ENCODE measurements around the gene FEM1B. TPM values are rescaled to one million over a fixed set of nuclear protein-coding genes. Genes with fewer than 3 reads are reported as not detected.

Gene FEM1B
- total and polyA plus RNA-seq, 3 donors from 2014 or later, result 65.8 to 122 (median 86.3) TPM

- no peak for DNase-seq
- peaks cover 38% of the 10 kb centered on the region for H3K4me1 ChIP-seq
- H3K36me3 ChIP-seq (ENCODE audit: low read depth, missing control alignments), result no peaks in the 10 kb centered on the region
- TF ChIP-seq POLR2A (IDR thresholded peaks at IDR 0.05), result no peak
- TF ChIP-seq CTCF (IDR thresholded peaks at IDR 0.05), result no peak
- peak overlapping the region; percentile 99 to 100 for H3K27ac ChIP-seq
- WGBS, 2 donors, result 22 to 24% methylated on average over 11 of the region's 11 CpGs
- no peaks in the 10 kb centered on the region for H3K9me3 ChIP-seq
- peak overlapping the region in 1 of 2 donors; percentile 91 for H3K4me3 ChIP-seq
- intact Hi-C loops (cut with DNase I; ENCODE audit: low total_unique reads), result no loop called here
- no peaks in the 10 kb centered on the region for H3K27me3 ChIP-seq
These were observed 2.5 kb downstream of the FEM1B start for GRCh38 chr15:68279779-68280753.

- DNase-seq, result no peak
- Histone ChIP-seq H3K4me1 (peaks cover 38% of the 10 kb centered on the region), H3K9me3 (no peaks in the 10 kb centered on the region), H3K27ac (peak overlapping the region; percentile 57 to 100), H3K27me3 (no peaks in the 10 kb centered on the region), H3K4me3 (no peak overlapping the region), H3K36me3 (ENCODE audit: low read depth, missing control alignments) (no peaks in the 10 kb centered on the region)
- TF ChIP-seq CTCF (IDR thresholded peaks at IDR 0.05), result no peak
- TF ChIP-seq POLR2A (IDR thresholded peaks at IDR 0.05), result no peak
- 8 to 34% methylated on average over 1 of the region's 1 CpG for WGBS, 2 donors
- intact Hi-C loops (cut with DNase I; ENCODE audit: low total_unique reads), result no loop called here
These were observed 3.5 kb downstream of the FEM1B start for GRCh38 chr15:68281008-68281407.

GRCh38 chr15:68283401-68283800 lies 5.9 kb downstream of the FEM1B start:
- intact Hi-C loops (cut with DNase I; ENCODE audit: low total_unique reads), result no loop called here
- Histone ChIP-seq H3K4me1 (peaks cover 30% of the 10 kb centered on the region), H3K36me3 (ENCODE audit: low read depth, missing control alignments) (no peaks in the 10 kb centered on the region), H3K4me3 (no peak overlapping the region), H3K27ac (peak overlapping the region; percentile 26 to 100), H3K9me3 (no peaks in the 10 kb centered on the region), H3K27me3 (no peaks in the 10 kb centered on the region)
- WGBS, 2 donors, result 41 to 48% methylated on average over 2 of the region's 2 CpGs
- TF ChIP-seq POLR2A (IDR thresholded peaks at IDR 0.05), result no peak
- TF ChIP-seq CTCF (IDR thresholded peaks at IDR 0.05), result no peak
- no peak for DNase-seq

GRCh38 chr15:68284616-68285258 lies 7.2 kb downstream of the FEM1B start:
- no peaks in the 10 kb centered on the region for H3K36me3 ChIP-seq (ENCODE audit: low read depth, missing control alignments)
- no peak overlapping the region for H3K27ac ChIP-seq
- intact Hi-C loops (cut with DNase I; ENCODE audit: low total_unique reads), result no loop called here
- no peaks in the 10 kb centered on the region for H3K9me3 ChIP-seq
- H3K4me1 ChIP-seq, result peaks cover 27% of the 10 kb centered on the region
- TF ChIP-seq CTCF (IDR thresholded peaks at IDR 0.05) (no peak), POLR2A (IDR thresholded peaks at IDR 0.05) (no peak)
- no peaks in the 10 kb centered on the region for H3K27me3 ChIP-seq
- DNase-seq, result no peak
- 85 to 86% methylated on average over 7 of the region's 7 CpGs for WGBS, 2 donors
- H3K4me3 ChIP-seq, result no peak overlapping the region

Data from testis (tissue), 3 donors.